ENCODE data around the gene CATSPERE.
"Not testable (repeated sequence)": the region's sequence is repeated elsewhere in the genome, so short reads cannot be mapped to it uniquely, and the experiment has no call there.

Gene CATSPERE

DNA sequence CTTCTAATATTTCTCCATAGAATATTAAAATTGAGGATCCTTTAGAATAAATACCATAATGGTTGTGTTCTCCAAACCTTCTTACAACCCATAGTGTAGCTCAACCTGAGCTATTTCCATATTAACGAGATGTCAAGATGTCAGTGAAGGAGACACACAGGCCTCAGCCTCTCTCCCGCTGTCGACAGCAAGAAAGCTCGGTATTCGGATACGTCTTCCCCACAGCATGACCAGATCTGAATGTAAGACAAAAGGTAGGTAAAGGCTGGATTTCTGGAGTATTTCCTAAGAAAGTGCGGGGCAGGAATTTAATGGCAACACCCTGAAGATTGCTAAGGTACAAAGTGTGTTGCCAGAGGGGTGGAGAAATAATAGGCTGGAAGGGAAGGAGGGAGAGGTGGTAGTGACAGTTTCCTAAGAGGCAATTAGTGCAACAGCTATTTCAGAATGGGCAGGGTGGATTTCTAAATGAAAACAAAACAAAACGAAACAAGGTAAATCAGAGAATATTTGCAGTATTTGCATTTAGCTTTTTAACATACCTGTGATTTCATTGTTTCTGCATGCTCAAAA lies 11.1 kb upstream of the CATSPERE start:
- no peak for DNase-seq

DNA sequence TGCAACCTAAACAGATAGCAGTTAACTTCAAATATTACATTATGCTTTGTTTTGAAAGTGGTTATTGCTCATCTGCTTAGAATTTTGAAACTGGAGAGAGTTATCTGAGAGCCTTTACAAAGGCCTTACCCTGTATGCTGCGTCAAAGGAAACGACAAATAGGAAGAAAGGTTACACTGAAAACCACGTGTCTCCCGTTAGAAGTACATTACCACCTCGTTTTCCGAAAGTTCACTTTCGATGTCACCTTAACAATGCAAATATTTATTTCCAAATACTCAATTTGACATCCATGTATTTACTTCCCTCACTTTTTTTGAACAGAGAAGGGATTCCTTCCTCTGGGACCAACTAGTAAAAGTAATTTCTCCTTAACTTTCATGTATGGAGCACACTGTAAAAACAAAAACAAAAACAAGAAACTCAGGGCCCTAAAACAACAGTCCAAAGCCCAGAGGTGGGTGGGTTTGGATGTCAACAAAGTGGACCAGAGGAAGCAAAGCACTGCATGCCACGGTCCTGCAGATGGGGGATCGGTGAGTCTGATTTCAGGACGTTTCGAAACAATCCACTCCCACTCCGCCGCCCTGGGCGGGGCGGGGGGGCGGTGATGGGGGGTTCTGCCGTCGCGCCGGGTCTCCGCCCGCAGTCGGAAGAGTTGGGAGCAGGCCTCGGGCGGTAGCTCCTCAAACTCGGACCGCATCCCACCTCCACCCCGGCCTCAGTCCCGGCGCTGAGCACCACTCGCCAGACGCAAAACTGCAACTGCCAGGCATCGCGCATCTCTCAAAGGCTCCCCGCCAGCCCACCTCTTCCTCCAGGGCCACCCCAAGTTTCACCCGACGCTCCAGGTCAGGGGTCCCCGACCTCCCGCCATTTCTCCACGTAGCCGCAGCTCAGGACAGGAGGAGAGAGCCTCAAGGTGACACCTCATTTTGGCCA lies 10.2 kb upstream of the CATSPERE start:
- DNase-seq, result no peak

DNA sequence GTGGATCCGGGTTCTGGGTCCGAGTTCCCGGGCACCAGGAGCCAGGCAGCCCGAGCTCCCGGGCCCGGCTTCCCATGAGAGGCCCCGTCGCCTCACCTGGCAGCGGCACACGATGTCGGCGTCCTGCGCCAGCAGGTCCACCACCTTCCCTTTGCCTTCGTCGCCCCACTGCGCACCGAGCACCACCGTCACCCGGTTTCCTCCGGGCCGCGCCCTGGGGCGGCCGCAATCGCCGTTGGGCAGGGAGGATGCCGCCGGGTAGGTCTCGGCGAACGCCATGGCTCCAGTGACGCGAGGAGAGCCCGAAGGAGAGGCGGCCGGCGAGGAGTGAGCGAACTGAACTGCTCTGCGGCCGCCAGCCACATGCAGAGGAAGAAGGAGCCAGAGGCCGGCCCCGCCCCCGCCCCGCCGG lies 9.5 kb upstream of the CATSPERE start, which contains the start of gene ADSS2:
Gene ADSS2 (minus strand): TSS at position 371 of the 412 bp plus-strand sequence. CDS start 92 bp downstream, at position 279.
- DNase-seq, result no peak

DNA sequence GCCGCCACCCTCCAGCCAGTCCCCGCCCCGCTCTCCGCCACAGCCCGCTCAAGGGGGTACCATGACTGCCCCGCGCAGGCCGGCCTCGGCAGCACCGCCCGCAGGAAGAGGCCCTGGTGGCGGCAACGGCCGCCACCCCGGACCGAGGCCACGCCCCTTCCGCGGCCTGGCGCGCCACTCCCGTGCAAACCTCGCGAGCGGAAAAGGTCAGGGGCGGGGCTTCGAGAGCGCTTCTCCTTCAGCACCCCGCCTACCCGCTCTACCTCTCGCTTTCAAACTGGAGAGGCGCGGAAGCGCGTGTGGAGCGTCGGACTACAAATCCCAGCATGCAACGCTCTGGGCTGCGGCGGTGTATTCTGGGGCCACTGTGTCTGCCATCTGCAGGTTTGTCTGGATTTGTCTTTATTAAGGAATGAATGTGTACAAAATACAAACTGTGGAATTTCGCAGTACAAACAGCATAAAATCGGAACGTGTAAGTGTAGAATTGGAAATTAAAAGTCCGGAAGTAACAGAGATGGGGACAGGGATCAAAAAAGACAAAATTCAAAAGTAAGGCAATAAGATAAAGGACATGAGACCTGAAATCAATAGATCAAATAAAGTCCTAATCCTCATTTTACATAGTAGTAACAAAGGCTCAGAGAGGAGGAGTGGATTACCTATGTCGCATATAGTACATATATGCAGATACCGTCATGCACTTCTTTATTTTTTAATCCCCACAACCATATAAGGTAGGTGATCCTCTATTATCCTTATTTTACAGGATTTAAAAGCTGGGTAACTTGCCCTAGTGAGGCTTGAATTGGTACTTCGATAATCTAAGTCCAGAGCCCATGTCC lies 8.9 kb upstream of the CATSPERE start:
- peak; percentile 100 for DNase-seq

DNA sequence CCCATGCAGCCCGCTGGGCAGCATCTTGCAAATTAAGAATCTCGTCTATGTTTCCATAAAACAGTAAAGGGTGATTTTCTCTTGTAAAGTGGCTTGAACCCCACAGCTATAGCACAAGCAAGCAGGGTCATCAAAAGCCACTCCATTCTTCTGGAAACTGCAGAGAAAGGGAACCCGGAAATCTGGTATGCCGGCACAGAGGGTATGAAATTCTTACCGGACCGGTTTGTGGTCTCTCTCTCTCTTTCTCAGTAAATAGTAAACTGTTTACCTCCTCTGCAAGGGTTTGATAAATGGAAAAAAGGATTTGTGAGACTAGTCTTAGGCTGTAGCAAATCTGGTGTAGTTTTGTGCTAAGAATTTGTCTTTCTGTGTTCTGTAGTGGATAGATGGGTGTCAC lies 6.7 kb upstream of the CATSPERE start:
- no peak for DNase-seq

DNA sequence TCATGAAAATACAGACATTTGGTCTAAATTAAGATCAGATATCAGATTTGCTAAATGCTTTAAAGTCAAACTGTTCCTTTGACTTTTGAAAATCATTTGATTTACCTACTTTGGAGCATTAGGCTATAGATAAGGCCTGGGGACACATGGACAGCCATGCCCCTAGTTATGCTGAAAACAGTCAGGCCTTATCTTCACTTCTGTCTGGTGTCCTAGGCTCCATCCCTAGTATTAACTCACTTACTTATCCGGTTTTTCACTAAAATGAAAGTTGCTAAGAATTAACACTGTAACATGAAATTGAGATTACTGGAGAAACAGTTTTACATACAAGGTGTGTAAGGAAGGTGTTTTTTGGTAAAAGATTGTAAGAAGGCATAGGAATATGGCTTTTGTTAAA lies 4.5 kb upstream of the CATSPERE start:
- no peak for DNase-seq

DNA sequence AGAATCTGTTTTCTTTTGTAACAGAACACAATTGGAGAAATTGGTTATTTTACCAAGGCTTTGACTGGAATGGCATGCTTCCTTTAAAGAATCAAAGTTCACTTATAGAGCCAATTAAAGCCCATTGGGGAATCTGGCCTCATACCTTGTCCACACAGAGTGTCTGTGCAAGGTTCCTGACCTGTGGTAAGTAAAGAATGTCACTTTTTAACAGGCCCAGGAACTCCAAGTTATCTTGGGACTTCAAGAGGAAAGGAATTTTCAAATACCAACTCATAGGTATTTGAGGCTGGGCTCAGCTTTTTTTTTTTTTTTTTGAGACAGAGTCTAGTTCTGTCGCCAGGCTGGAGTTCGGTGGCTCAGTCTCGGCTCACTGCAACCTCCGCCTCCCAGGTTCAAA lies 2.3 kb upstream of the CATSPERE start:
- DNase-seq, result no peak

DNA sequence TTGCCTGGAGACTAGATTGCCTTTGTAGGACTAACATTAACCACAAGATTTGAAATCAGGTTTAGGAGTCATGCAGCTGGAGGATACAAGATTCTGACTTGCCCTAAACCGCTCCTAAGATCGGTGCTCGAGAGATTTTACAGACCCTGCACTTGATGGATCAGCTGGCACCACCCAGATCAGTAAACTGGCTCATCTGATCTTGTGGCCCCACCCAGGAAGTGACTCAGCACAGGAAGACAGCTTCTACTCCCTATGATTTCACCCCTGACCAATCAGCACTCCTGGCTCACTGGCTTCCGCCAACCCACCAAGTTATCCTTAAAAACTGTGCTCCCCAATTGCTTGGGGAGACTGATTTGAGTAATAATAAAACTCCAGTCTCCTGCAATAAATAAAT lies 876 bp upstream of the CATSPERE start:
- no peak for DNase-seq

DNA sequence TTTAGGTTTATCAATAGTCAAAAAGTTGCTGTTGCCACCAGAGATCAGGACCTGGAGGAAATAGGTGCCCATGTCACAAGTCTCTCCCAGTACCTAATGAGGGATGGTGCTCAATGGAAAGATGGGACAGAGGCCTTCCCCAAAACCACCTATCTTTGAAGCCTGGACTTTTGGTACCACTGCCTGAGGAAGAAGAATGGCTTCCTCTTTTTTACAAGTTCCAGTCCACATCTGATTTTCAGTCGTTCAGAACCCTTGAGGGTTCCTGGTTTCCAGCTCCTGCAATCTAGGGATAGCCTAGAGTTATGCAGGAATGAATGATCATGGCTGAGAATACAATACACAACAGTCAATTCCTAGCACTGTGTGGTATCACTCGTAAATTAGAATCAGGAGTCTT lies 5.7 kb downstream of the CATSPERE start:
- no peak for DNase-seq

DNA sequence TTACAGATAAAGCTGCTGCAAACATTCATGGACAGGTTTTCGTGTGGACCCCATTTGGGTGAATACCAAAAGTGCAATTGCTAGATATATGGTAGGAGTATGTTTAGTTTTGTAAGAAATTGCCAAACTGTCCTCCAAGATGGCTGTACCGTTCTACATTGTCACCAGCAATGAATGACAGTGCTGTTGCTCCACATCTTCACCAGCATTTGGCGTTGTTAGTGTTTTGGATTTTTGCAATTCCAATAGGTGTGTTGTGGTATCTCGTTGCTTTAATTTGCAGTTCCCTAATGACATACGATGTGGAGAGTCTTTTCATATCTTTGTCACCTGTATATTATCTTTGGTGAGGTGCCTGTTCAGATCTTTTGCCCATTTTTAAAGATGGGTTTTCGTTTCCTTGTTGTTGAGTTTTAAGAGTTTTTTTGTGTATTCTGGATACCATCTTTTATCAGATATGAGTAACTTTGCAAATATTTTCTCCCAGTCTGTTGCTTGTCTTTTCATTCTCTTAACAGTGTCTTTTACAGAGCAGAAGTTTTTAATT lies 12.1 kb downstream of the CATSPERE start:
- no peak for DNase-seq

DNA sequence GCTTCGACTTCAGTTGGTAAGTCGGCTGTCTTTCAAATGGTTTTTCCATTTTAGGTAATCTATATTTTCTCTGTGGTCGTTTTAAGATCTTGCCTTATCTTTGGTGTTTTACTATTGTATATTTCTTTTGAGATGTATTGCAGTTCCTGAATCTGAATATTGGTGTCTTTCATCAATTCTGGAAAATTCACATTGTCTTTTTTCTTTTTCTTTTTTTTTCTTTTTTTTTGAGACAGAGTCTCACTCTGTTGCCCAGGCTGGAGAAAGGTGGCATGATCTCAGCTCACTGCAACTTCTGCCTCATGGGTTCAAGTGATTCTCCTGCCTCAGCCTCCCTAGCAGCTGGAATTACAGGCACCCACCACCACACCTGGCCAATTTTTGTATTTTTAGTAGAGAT lies 23.9 kb downstream of the CATSPERE start:
- DNase-seq, result not testable (repeated sequence)

DNA sequence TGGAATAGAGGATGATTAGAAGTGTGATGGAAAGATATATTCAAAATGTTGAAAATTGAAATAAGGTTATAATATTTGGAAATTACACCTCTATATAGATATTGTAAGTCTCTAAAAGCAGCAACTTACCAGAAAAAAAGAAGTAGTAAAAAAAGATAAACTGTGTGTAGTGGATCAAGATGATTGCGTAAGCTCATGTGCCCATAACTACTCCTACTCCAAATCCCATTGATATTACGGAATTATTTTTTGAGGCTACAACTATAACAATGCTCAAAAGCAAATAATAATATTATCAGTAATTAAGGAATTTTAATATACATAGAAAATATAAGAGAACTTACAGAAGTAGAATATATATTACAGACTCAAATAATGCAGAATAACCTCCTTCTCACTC lies 33.6 kb downstream of the CATSPERE start:
- DNase-seq, result no peak

DNA sequence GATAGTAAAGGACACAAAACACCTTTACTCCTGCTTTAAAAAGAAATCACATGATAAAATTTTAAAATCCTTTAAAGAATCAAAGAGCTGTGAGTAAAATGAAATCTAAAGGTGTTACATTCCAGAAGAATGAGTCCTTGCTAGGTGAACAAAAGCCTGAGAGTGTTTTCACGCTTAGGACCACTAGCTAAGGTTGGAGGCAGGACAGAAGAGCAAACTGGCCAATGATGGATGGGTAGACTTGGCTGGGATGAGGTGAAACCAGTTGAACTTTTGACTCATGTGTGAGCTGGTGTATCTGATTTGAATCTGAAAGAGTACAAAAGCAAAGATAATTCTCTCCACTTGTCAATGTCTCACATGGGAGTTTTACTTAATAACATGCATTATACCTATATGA lies 35.1 kb downstream of the CATSPERE start:
- DNase-seq, result no peak

DNA sequence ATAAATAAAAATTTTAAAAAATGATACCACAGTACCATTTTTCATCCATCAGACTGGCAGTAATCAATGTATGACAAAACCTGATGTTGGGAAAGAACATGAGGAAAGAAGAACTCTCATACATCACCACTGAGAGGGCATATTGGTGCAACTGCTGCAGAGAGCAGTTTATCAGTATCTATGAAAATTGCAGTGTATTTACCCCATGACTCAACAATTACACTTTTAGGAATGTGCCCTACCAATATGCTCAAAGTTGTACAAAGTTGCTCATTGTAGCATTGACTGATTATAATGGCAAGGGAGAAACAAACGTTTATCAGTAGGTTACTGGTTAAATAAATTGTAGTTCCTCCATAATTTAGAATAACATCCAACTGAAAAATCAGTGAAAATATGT lies 36.7 kb downstream of the CATSPERE start:
- DNase-seq, result no peak

DNA sequence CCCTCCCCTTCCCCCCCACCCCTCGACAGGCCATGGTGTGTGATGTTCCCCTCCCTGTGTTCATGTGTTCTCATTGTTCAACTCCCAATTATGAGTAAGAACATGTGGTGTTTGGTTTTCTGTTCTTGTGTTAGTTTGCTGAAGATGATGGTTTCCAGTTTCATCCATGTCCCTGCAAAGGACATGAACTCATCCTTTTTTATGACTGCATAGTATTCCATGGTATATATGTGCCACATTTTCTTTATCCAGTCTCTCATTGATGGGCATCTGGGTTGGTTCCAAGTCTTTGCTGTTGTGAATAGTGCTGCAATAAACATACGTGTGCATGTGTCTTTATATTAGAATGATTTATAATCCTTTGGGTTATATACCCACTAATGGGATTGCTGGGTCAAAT lies 38.4 kb downstream of the CATSPERE start:
- DNase-seq, result not testable (repeated sequence)

DNA sequence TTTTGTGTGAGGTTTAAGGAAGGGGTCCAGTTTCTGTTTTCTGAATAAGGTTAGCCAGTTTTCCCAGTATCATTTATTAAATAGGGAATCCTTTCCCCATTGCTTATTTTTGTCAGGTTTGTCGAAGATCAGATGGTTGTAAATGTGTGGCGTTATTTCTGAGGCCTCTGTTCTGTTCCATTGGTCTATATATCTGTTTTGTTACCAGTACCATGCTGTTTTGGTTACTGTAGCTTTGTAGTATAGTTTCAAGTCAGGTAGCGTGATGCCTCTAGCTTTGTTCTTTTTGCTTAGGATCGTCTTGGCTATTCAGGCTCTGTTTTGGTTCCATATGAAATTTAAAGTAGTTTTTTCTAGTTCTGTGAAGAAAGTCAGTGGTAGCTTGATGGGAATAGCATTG lies 39.4 kb downstream of the CATSPERE start:
- not testable (repeated sequence) for DNase-seq

DNA sequence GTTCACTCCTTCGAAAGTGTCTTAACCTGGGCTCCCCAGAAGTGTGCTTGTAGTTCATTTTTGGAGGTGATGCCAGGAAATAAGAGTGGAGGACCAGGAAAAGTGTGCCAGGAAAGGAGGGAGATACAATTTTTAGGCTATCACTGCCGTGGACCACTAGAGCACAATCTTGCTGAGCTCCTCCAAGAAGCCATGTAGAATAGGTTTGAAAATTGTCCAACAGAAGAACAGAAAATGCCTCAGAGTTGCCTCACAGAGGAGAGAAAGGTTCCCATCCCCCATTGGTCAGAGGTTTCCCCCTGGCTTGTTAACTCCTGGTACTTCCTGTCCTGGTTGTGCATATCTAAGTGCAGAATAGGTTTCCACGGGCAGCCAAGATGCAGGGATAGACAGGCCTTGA lies 41.6 kb downstream of the CATSPERE start:
- no peak for DNase-seq

DNA sequence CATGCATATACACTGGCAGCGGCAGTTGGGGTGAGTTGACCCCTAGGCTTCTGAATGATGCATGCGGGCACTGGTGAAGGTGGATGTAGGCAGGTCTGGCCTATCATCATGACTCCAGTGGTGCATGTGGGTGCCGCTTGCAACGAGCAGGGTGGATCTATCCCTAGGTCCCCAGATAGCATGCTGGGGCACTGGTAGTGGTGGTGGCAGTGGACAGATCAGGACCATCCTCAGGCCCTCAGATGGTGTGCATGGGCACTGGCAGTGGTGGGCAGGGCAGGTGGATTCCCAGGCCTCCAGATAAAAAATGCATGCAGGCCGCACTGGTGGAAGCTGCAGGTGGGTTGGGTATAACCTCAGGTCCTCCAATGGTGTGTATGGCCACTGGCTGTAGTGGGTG lies 52.4 kb downstream of the CATSPERE start:
- DNase-seq, result no peak

DNA sequence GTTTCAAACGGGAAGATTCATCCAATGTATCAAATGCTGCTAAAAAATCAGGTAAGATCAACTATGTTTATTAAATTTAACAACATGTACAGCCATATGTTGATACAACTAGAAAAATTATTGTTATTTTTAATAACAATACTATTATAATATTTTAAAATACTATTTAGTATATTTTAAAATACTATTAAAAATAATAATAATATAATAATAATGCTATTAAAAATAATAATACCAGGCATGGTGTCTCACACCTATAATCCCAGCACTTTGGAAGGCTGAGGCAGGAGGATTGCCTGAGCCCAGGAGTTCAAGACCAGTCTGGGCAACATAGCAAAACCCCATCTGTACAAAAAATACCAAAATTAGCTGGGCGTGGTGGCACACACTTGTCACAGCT lies 54.6 kb downstream of the CATSPERE start:
- no peak for DNase-seq

DNA sequence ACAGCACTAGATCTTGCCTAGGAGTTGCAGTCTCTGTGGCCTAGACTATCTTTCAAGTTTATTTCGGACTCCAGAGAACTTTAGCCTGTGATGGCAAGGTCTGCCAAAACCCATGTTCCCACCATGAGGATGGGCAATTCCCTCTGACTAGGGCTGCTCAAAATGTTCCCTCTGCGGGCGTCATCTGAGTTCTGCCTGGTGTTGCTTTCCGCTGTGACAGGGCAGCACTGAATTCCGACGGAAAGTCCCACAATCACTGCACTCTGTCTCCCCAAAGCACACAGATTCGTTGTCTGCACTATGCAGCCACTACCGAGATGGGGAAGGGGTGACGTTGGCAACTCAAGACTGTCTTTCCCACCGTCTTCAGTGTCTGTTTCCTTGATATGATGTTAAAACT lies 75.2 kb downstream of the CATSPERE start:
- no peak for DNase-seq

DNA sequence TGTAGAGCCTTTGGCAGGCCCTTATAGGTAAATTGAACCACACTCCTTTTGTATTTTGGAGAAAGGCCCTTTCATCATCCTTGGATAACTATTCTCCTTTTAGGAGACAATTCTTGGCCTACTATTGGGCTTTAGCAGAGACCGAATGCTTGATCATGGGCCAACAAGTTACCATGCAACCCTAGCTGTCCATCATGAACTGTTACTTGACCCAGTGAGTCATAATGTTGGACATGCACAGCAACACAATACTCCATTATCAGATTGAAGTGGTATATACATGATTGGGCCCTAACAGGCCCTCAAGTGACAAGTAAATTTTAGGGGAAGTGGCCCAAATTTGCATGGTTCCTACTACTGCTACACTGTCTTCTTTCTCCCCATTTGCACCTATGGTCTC lies 84.4 kb downstream of the CATSPERE start:
- no peak for DNase-seq

DNA sequence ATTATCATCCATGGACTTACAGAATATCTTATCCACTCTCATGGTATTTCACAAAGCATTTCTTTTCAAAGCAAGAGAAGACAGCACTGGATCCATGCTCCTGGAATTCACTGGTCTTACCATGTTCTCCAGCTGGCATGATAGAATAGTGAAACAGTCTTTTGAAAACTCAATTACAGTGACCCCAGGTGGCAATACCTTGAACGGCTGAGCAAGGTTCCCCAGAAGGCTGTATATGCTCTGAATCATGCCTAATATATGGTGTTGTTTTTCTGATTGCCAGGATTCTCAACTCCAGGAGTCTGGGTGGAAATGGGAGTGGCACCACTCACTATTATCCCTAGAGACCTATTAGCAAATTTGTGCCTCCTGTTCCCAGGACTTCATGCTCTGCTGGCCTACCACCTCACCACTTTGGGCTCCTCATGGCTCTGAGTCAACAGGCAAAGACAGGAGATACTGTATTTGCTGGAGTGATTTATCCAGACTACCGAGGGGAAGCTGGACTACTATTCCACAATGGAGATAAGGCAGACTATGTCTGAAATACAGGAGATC lies 87.6 kb downstream of the CATSPERE start:
- DNase-seq, result no peak

DNA sequence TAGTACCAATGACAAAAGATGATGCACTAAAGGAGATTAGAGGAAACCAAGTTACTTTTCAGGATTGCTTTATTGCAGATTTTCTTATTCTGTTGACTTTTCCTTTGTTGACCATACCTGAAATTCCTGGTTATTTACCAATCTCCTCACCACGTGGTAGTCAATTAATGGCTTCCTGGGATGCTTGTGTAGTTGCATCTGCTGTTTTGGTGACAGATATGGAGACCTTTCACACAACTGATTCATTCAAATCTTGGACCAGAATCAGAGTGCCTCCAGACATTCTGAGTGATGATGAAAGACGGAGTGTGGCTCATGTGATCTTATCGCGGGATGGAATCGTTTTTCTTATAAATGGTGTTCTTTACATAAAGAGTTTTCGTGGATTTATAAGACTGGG lies 91.3 kb downstream of the CATSPERE start:
- no peak for DNase-seq
